Lung (tissue), 12 donors: ENCODE measurements around the gene COL9A2. TPM values are rescaled to one million over a fixed set of nuclear protein-coding genes. Genes with fewer than 3 reads are reported as not detected.

Experiments
- ATAC-seq: fragments of 200-7000 bp; cut with Tn5 transposase; one replicate; pipeline ENCODE4 v1.9.1; 2020; ENCODE audit warnings: moderate number of reproducible peaks; ENCODE audit not compliant: insufficient read depth, low FRiP score
- DNase-seq, 3 donors: peaks; one replicate each; pipeline ENCODE4 v3.0.0-alpha.2; 2013 to 2017
- H3K27ac ChIP-seq, 2 donors: one replicate each; pipeline ENCODE4 v1.5.1; 2013; ENCODE audit warnings: mild to moderate bottlenecking in 2 of 2, moderate library complexity in 2 of 2, control low read depth in 1 of 2, inconsistent platforms in 1 of 2, low read depth in 1 of 2, low read length in 1 of 2
- H3K27me3 ChIP-seq, 3 donors: one replicate each; pipeline ENCODE4 v1.5.1; 2013; ENCODE audit warnings: low read length in 2 of 3; ENCODE audit not compliant: control insufficient read depth in 3 of 3, insufficient read depth in 3 of 3
- H3K36me3 ChIP-seq, 4 donors: one replicate each; pipeline ENCODE4 v1.5.1; 2013; ENCODE audit warnings: low read length in 4 of 4, mild to moderate bottlenecking in 1 of 4, moderate library complexity in 1 of 4; ENCODE audit not compliant: control insufficient read depth in 4 of 4, insufficient read depth in 4 of 4
- H3K4me1 ChIP-seq, 5 donors: one replicate each; pipeline ENCODE4 v1.5.1; 2013; ENCODE audit warnings: low read length in 5 of 5, mild to moderate bottlenecking in 2 of 5, moderate library complexity in 1 of 5; ENCODE audit not compliant: control insufficient read depth in 5 of 5, insufficient read depth in 5 of 5
- H3K4me3 ChIP-seq: one replicate; pipeline ENCODE4 v1.5.1; 2013; ENCODE audit warnings: mild to moderate bottlenecking, control low read depth, moderate library complexity
- H3K9ac ChIP-seq, 2 donors: one replicate each; pipeline ENCODE4 v1.5.1; 2013; ENCODE audit warnings: low read length in 2 of 2, control low read depth in 1 of 2; ENCODE audit not compliant: insufficient read depth in 1 of 2
- H3K9me3 ChIP-seq, 4 donors: one replicate each; pipeline ENCODE4 v1.5.1; 2013; ENCODE audit warnings: low read length in 3 of 4, mild to moderate bottlenecking in 1 of 4, moderate library complexity in 1 of 4; ENCODE audit not compliant: control insufficient read depth in 4 of 4, insufficient read depth in 3 of 4
- WGBS, 2 donors: extraction: QIAGEN DNeasy Blood & Tissue Kit; methylation state at CpG; one replicate each; pipeline ENCODE4 v1.1.7; 2013; 5-methylcytosine and 5-hydroxymethylcytosine counted together
- polyA plus RNA-seq, 2 donors: library from polyadenylated mRNA; stranded (reverse); fragments of 200-250 nt; gene quantifications; one replicate each; pipeline ENCODE4 v1.2.1, GENCODE V29; 2013
- total RNA-seq, 2 donors: library from RNA; depleted of rRNA in 1 of 2; stranded (reverse); fragments of >200 nt in 1 of 2; gene quantifications; one replicate each; pipeline ENCODE4 v1.2.1, GENCODE V29; 2014 to 2021
- TF ChIP-seq, protein P1 (sequence below): IDR thresholded peaks from 2 replicates; pipeline ENCODE4 v1.5.1; 2012; ENCODE audit warnings: mild to moderate bottlenecking; ENCODE audit errors: control extremely low read depth, extremely low read depth
- donor health status: control.
- donor health status: control.
- donor health status: Bipolar disorder and iron deficiency.
- donor health status: healthy.
- donor health status: DM: yes; HTN: yes; CAD: no.

COL9A2 gene
- total and polyA plus RNA-seq, 4 donors = 3.7 to 16.0 (median 9.4) TPM

DNA sequence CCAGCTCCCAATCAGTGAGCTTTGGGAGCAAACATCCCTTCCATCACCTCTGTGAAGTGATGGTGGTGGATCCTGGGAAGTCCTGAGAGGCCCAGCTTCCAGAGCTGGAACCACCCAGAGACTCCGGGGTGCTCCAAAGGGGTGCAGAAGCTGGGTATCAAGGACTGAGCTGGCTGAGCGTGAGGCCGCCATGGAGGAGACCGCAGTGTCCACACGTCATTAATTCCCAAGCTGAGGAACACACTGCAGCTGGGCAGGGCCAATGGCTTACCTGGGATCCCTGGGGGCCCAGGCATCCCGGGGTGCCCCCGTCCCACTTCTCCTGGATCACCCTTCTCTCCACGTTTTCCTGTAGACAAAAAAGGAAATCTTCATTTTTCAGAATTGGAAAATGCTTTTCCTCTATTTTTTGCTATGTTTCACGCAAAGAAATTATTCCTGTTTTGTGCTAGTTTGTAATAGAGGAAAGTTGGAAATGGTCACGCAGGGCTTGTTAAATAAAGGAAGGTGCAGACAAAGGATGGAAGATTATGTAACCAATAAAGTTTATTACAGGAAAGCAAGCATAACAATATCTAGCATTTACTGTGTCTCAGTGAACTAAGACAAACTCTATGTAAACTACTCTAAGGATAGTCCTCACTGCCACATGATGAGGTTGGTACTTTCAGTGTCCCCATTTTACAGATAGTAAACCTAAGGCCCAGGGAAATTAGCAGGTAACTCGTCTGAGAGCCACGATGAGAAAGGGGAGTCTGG is 15.4 kb downstream of the COL9A2 start:
- no peak overlapping the region for H3K27ac ChIP-seq
- peaks cover 0 to 3% (median 0%) of the 10 kb centered on the region in 4 donors for H3K36me3 ChIP-seq
- ATAC-seq (no peak), DNase-seq (no peak)
- H3K9ac ChIP-seq = no peak overlapping the region
- TF ChIP-seq, protein P1, sequence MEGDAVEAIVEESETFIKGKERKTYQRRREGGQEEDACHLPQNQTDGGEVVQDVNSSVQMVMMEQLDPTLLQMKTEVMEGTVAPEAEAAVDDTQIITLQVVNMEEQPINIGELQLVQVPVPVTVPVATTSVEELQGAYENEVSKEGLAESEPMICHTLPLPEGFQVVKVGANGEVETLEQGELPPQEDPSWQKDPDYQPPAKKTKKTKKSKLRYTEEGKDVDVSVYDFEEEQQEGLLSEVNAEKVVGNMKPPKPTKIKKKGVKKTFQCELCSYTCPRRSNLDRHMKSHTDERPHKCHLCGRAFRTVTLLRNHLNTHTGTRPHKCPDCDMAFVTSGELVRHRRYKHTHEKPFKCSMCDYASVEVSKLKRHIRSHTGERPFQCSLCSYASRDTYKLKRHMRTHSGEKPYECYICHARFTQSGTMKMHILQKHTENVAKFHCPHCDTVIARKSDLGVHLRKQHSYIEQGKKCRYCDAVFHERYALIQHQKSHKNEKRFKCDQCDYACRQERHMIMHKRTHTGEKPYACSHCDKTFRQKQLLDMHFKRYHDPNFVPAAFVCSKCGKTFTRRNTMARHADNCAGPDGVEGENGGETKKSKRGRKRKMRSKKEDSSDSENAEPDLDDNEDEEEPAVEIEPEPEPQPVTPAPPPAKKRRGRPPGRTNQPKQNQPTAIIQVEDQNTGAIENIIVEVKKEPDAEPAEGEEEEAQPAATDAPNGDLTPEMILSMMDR = no peak
- H3K27me3 ChIP-seq = no peaks in the 10 kb centered on the region
- no peak overlapping the region for H3K4me3 ChIP-seq
- H3K9me3 ChIP-seq = peaks cover 0 to 4% (median 0%) of the 10 kb centered on the region in 4 donors
- no peaks in the 10 kb centered on the region for H3K4me1 ChIP-seq
- 88 to 94% methylated on average over 12 of the region's 12 CpGs for WGBS, 2 donors

DNA sequence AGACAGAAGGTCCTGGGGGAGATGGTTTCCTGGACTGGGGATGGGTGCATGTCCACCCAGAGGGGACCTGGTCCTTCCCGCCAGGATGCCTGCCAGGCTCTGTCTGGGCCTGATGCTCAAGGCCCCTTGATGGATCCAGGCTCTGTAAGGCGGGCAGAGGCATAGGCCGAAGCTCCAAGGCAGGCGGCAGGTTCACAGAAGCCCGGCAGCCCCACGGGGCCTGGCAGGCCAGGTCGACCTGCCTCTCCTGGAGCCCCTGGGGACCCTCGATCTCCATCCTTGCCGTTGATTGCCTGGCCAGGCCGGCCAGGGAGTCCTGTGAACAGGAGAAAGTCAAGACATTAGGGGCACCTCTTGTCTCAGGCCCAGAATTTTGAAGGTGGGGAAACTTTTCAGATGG is 16.0 kb downstream of the COL9A2 start:
- peaks cover 0 to 3% (median 0%) of the 10 kb centered on the region in 4 donors for H3K36me3 ChIP-seq
- H3K4me3 ChIP-seq = no peak overlapping the region
- no peak overlapping the region for H3K9ac ChIP-seq
- ATAC-seq (no peak), DNase-seq (no peak)
- H3K27ac ChIP-seq = no peak overlapping the region
- peaks cover 0 to 4% (median 0%) of the 10 kb centered on the region in 4 donors for H3K9me3 ChIP-seq
- no peaks in the 10 kb centered on the region for H3K27me3 ChIP-seq
- 92 to 97% methylated on average over 10 of the region's 10 CpGs for WGBS, 2 donors
- H3K4me1 ChIP-seq = no peaks in the 10 kb centered on the region
- TF ChIP-seq, protein P1 = no peak

DNA sequence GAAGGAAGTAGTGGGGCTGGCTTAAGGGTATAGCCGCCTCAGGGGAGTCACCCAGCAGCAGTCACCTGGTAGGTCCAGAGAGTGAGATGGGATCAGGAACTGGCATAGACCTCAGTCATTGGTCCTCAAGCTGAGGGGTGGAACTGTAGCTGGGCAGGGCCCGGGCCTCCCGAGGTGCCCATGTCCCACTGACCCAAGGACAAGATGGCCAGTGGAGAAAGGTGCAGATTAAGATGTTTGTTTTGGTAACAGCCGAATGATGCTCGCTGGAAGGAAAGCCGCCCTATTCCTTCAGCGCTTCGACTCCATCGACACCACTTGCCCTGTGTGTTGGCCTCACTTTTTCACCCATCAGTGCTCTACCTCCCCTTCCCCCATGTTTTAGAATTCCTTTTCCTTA is 16.4 kb downstream of the COL9A2 start:
- TF ChIP-seq, protein P1 = no peak
- peaks cover 0 to 4% (median 0%) of the 10 kb centered on the region in 4 donors for H3K9me3 ChIP-seq
- H3K9ac ChIP-seq = no peak overlapping the region
- peaks cover 0 to 3% (median 0%) of the 10 kb centered on the region in 4 donors for H3K36me3 ChIP-seq
- no peaks in the 10 kb centered on the region for H3K27me3 ChIP-seq
- no peak for DNase-seq
- WGBS, 2 donors = 94% methylated on average over 9 of the region's 9 CpGs
- no peak overlapping the region for H3K4me3 ChIP-seq
- no peaks in the 10 kb centered on the region for H3K4me1 ChIP-seq
- ATAC-seq = no peak
- H3K27ac ChIP-seq = no peak overlapping the region
